Mesenchymal stem cell (in vitro differentiated cells and primary cell): ENCODE measurements around the gene MCCC1.

Experiments used
- DNase-seq: peaks from one replicate; pipeline ENCODE4 v3.0.0-alpha.2; 2013
- H2AFZ ChIP-seq: one replicate; pipeline ENCODE4 v1.6.1; 2013; ENCODE audit warnings: low read depth, mild to moderate bottlenecking, control low read depth, inconsistent platforms, low read length, moderate library complexity
- H2AK5ac ChIP-seq: 2 replicates; pipeline ENCODE4 v1.6.1; 2013; ENCODE audit warnings: low read length, moderate library complexity, mild to moderate bottlenecking, inconsistent platforms; ENCODE audit not compliant: severe bottlenecking
- H2BK120ac ChIP-seq: one replicate; pipeline ENCODE4 v1.6.1; 2013; ENCODE audit warnings: low read depth, mild to moderate bottlenecking, inconsistent platforms, low read length, moderate library complexity
- H2BK12ac ChIP-seq, 2 experiments: one replicate each; pipeline ENCODE4 v1.6.1; 2013; ENCODE audit warnings: inconsistent platforms in 2 of 2, low read length in 2 of 2, mild to moderate bottlenecking in 2 of 2, moderate library complexity in 2 of 2, control low read depth in 1 of 2
- H2BK15ac ChIP-seq: one replicate; pipeline ENCODE4 v1.6.1; 2013; ENCODE audit warnings: mild to moderate bottlenecking, low read depth, inconsistent platforms; ENCODE audit not compliant: poor library complexity, severe bottlenecking
- H2BK5ac ChIP-seq: 2 replicates; pipeline ENCODE4 v1.6.1; 2013; ENCODE audit warnings: low read depth, mild to moderate bottlenecking, low read length, control low read depth, inconsistent platforms; ENCODE audit not compliant: poor library complexity, severe bottlenecking
- H3K14ac ChIP-seq, 2 experiments: one replicate each; pipeline ENCODE4 v1.6.1; 2013; ENCODE audit warnings: inconsistent platforms in 2 of 2, low read length in 2 of 2, control low read depth in 1 of 2, mild to moderate bottlenecking in 1 of 2, moderate library complexity in 1 of 2
- H3K18ac ChIP-seq, 2 experiments: one replicate each; pipeline ENCODE4 v1.6.1; 2013; ENCODE audit warnings: inconsistent platforms in 2 of 2, low read length in 2 of 2, control low read depth in 1 of 2, low read depth in 1 of 2, mild to moderate bottlenecking in 1 of 2
- H3K23ac ChIP-seq, 2 experiments: one replicate each; pipeline ENCODE4 v1.6.1; 2013; ENCODE audit warnings: inconsistent platforms in 2 of 2, low read length in 2 of 2, mild to moderate bottlenecking in 2 of 2, moderate library complexity in 2 of 2, control low read depth in 1 of 2
- H3K27ac ChIP-seq: 2 replicates; pipeline ENCODE4 v1.5.1; 2013; ENCODE audit warnings: mild to moderate bottlenecking, moderate library complexity, low read length, control low read depth, inconsistent platforms; ENCODE audit not compliant: poor library complexity, severe bottlenecking
- H3K27me3 ChIP-seq, 2 experiments: 2 replicates each; pipeline versions ENCODE4 v1.6.1 to v1.7.0; 2013; ENCODE audit warnings: low read length in 2 of 2, mild to moderate bottlenecking in 2 of 2, moderate library complexity in 2 of 2, control low read depth in 1 of 2, inconsistent platforms in 1 of 2; ENCODE audit not compliant: control insufficient read depth in 1 of 2, insufficient read depth in 1 of 2
- H3K36me3 ChIP-seq, 2 experiments: 2 replicates each; pipeline versions ENCODE4 v1.6.1 to v1.7.0; 2013; ENCODE audit warnings: low read length in 2 of 2, control low read depth in 1 of 2, inconsistent platforms in 1 of 2, low read depth in 1 of 2, mild to moderate bottlenecking in 1 of 2; ENCODE audit not compliant: insufficient read depth in 2 of 2, control insufficient read depth in 1 of 2
- H3K4ac ChIP-seq, 2 experiments: one replicate each; pipeline ENCODE4 v1.6.1; 2013; ENCODE audit warnings: inconsistent platforms in 2 of 2, low read length in 2 of 2, mild to moderate bottlenecking in 2 of 2, moderate library complexity in 2 of 2, control low read depth in 1 of 2, low read depth in 1 of 2
- H3K4me1 ChIP-seq: 2 replicates; pipeline ENCODE4 v1.6.1; 2013; ENCODE audit warnings: low read depth, low read length, control low read depth; ENCODE audit not compliant: control insufficient read depth, insufficient read depth
- H3K4me2 ChIP-seq: 2 replicates; pipeline ENCODE4 v1.6.1; 2013; ENCODE audit warnings: low read length, mild to moderate bottlenecking, inconsistent platforms; ENCODE audit not compliant: poor library complexity, severe bottlenecking
- H3K4me3 ChIP-seq, 2 experiments: 2 replicates each; pipeline versions ENCODE4 v1.5.1 to v1.7.0; 2013; ENCODE audit warnings: low read length in 2 of 2, mild to moderate bottlenecking in 2 of 2, control low read depth in 1 of 2, low read depth in 1 of 2; ENCODE audit not compliant: insufficient read depth in 1 of 2
- H3K79me1 ChIP-seq: replicated peaks from 2 replicates; pipeline ENCODE4 v1.6.1; 2013; ENCODE audit warnings: mild to moderate bottlenecking, control low read depth, low read length, inconsistent platforms; ENCODE audit not compliant: poor library complexity, severe bottlenecking
- H3K9ac ChIP-seq: 2 replicates; pipeline ENCODE4 v1.7.0; 2013; ENCODE audit warnings: mild to moderate bottlenecking, low read length, moderate library complexity
- H3K9me3 ChIP-seq: 2 replicates; pipeline ENCODE4 v1.7.0; 2013; ENCODE audit warnings: mild to moderate bottlenecking, low read length; ENCODE audit not compliant: control insufficient read depth
- H4K8ac ChIP-seq: one replicate; pipeline ENCODE4 v1.6.1; 2013; ENCODE audit warnings: inconsistent platforms, mild to moderate bottlenecking, low read length, moderate library complexity
- H4K91ac ChIP-seq: one replicate; pipeline ENCODE4 v1.6.1; 2013; ENCODE audit warnings: mild to moderate bottlenecking, low read length, inconsistent platforms
- WGBS: methylation state at CpG from one replicate; pipeline ENCODE4 v1.1.7; 2013; ENCODE audit warnings: mixed read lengths; 5-methylcytosine and 5-hydroxymethylcytosine counted together

Gene MCCC1

DNA sequence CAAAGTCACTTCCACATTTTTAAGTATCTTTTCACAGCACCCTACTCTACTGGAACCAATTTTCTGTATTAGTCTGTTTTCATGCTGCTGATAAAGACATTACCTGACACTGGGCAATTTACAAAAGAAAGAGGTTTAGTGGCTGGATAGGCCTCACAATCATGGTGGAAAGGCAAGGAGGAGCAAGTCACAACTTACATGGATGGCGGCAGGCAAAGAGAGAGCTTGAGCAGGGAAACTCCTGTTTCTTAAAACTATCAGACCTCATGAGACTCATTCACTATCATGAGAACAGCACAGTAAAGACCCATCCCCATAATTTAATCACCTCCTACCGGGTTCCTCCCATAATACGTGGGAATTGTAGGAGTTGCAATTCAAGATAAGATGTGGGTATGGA, 18.7 kb downstream of the MCCC1 start:
- Histone ChIP-seq H3K4ac (no peak overlapping the region), H3K23ac (no peak overlapping the region), H3K36me3 (peaks cover 25 to 74% of the 10 kb centered on the region in 2 experiments), H2BK5ac (no peak overlapping the region), H3K27me3 (no peaks in the 10 kb centered on the region), H2AFZ (no peak overlapping the region), H2BK15ac (no peak overlapping the region), H3K9ac (no peak overlapping the region), H3K4me3 (no peak overlapping the region), H4K91ac (no peak overlapping the region), H3K4me2 (no peak overlapping the region), H2BK12ac (no peak overlapping the region), H3K4me1 (no peaks in the 10 kb centered on the region), H2AK5ac (no peak overlapping the region), H3K14ac (no peak overlapping the region), H3K27ac (no peak overlapping the region), H3K79me1 (peaks cover 14% of the 10 kb centered on the region), H3K9me3 (peaks cover 4% of the 10 kb centered on the region), H2BK120ac (no peak overlapping the region), H4K8ac (no peak overlapping the region), H3K18ac (no peak overlapping the region)
- no peak for DNase-seq
- WGBS, result 100% methylated on average over 1 of the region's 3 CpGs

- H4K8ac ChIP-seq, result no peak overlapping the region
- H3K79me1 ChIP-seq, result peaks cover 4% of the 10 kb centered on the region
- no peak overlapping the region for H4K91ac ChIP-seq
- H3K23ac ChIP-seq, result no peak overlapping the region
- H3K36me3 ChIP-seq, result peaks cover 14 to 40% of the 10 kb centered on the region in 2 experiments
- H3K14ac ChIP-seq, result no peak overlapping the region
- H2AK5ac ChIP-seq, result no peak overlapping the region
- no peak overlapping the region for H2BK15ac ChIP-seq
- H3K27me3 ChIP-seq, result no peaks in the 10 kb centered on the region
- H3K4me3 ChIP-seq, result no peak overlapping the region
- H2BK120ac ChIP-seq, result no peak overlapping the region
- no peak overlapping the region for H3K9ac ChIP-seq
- H2AFZ ChIP-seq, result no peak overlapping the region
- H3K27ac ChIP-seq, result no peak overlapping the region
- no peak overlapping the region for H3K4ac ChIP-seq
- peaks cover 4% of the 10 kb centered on the region for H3K9me3 ChIP-seq
- no peak overlapping the region for H3K4me2 ChIP-seq
- H2BK5ac ChIP-seq, result no peak overlapping the region
- no peaks in the 10 kb centered on the region for H3K4me1 ChIP-seq
- DNase-seq, result no peak
- 100% methylated on average over 2 of the region's 2 CpGs for WGBS
- H2BK12ac ChIP-seq, result no peak overlapping the region
- no peak overlapping the region for H3K18ac ChIP-seq
Observed at GRCh38 chr3:183074881-183075280, 24.4 kb downstream of the MCCC1 start.

DNA sequence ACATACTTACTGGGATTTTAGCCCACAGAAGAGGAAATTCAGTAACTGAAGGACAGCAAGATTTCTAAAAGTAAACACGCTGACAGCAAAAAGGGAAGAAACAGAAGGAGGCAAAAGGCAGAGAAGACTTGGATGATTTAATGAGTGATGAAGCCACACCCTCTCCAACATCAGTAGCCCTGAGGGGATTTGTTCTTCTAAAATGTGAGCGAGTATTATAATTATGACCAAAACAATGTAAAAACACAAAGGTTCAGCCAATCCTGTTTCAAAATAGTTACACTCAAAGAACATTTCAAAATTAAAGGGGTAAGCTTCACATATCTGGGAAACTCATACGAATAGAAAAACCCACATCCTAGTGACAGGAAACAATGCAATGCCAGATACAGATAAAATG, 25.0 kb downstream of the MCCC1 start:
- Histone ChIP-seq H3K79me1 (peaks cover 2% of the 10 kb centered on the region), H3K9me3 (peaks cover 3% of the 10 kb centered on the region), H3K23ac (no peak overlapping the region), H3K4me1 (no peaks in the 10 kb centered on the region), H3K9ac (peak overlapping the region; percentile 23), H3K36me3 (peaks cover 8 to 45% of the 10 kb centered on the region in 2 experiments), H2BK15ac (no peak overlapping the region), H4K91ac (no peak overlapping the region), H3K4ac (no peak overlapping the region), H3K18ac (no peak overlapping the region), H3K4me3 (no peak overlapping the region), H2BK120ac (no peak overlapping the region), H2BK12ac (no peak overlapping the region), H3K14ac (no peak overlapping the region), H2BK5ac (no peak overlapping the region), H2AK5ac (no peak overlapping the region), H3K27me3 (no peaks in the 10 kb centered on the region), H2AFZ (no peak overlapping the region), H3K27ac (no peak overlapping the region), H3K4me2 (no peak overlapping the region), H4K8ac (no peak overlapping the region)
- 50% methylated on average over 1 of the region's 3 CpGs for WGBS
- DNase-seq, result peak; percentile 2

DNA sequence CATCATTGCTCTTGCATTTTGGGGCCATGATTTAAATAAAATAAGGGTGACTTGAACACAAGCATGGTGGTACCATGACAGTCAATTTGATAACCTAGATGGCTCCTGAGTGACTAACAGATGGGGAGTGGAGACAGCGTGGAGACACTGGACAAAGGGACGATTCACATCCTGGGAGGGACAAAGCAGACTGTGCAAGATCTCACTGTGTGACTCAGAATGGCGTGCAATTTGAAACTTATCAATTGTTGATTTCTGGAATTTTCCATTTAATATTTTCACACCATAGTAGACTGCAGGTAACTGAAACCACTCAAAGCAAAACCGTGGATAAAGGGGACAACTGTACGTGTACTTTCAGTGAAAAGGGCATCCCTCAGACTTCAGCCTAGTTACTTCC, 25.5 kb downstream of the MCCC1 start:
- H3K4ac ChIP-seq, result no peak overlapping the region
- H3K4me3 ChIP-seq, result no peak overlapping the region
- H2BK12ac ChIP-seq, result no peak overlapping the region
- no peak overlapping the region for H2AFZ ChIP-seq
- H4K91ac ChIP-seq, result no peak overlapping the region
- 61% methylated on average over 5 of the region's 5 CpGs for WGBS
- H2BK120ac ChIP-seq, result no peak overlapping the region
- H3K14ac ChIP-seq, result no peak overlapping the region
- H3K23ac ChIP-seq, result no peak overlapping the region
- peaks cover 2% of the 10 kb centered on the region for H3K79me1 ChIP-seq
- H3K27ac ChIP-seq, result no peak overlapping the region
- no peaks in the 10 kb centered on the region for H3K9me3 ChIP-seq
- no peaks in the 10 kb centered on the region for H3K27me3 ChIP-seq
- H3K36me3 ChIP-seq, result peaks cover 7 to 45% of the 10 kb centered on the region in 2 experiments
- no peak overlapping the region for H2AK5ac ChIP-seq
- no peak overlapping the region for H3K4me2 ChIP-seq
- no peak overlapping the region for H4K8ac ChIP-seq
- peak; percentile 19 for DNase-seq
- peak overlapping the region; percentile 23 for H3K9ac ChIP-seq
- H2BK15ac ChIP-seq, result no peak overlapping the region
- H2BK5ac ChIP-seq, result no peak overlapping the region
- H3K18ac ChIP-seq, result no peak overlapping the region
- no peaks in the 10 kb centered on the region for H3K4me1 ChIP-seq
